Neuronal stem cell (in vitro differentiated cells): Measurements from ENCODE around the gene ARMH1.
A peak's percentile ranks its signal among the peaks of the same experiment; 100 is the strongest.

Experiments
- DNase-seq: peaks from one replicate; pipeline ENCODE4 v3.0.0-alpha.2; 2013; ENCODE audit warnings: low spot score
- H2AFZ ChIP-seq: one replicate; pipeline ENCODE4 v1.6.1; 2013; ENCODE audit warnings: mild to moderate bottlenecking, low read length, inconsistent platforms
- H2AK5ac ChIP-seq: 2 replicates; pipeline ENCODE4 v1.6.1; 2013; ENCODE audit warnings: low read depth, mild to moderate bottlenecking, inconsistent platforms, low read length, moderate library complexity, mixed read lengths
- H2BK120ac ChIP-seq: 2 replicates; pipeline ENCODE4 v1.6.1; 2013; ENCODE audit warnings: low read depth, mild to moderate bottlenecking, inconsistent platforms, low read length, moderate library complexity, mixed read lengths
- H2BK12ac ChIP-seq: one replicate; pipeline ENCODE4 v1.6.1; 2013; ENCODE audit warnings: low read length, inconsistent platforms
- H2BK15ac ChIP-seq: 2 replicates; pipeline ENCODE4 v1.6.1; 2013; ENCODE audit warnings: mild to moderate bottlenecking, low read length, inconsistent platforms, mixed read lengths
- H2BK5ac ChIP-seq: one replicate; pipeline ENCODE4 v1.6.1; 2013; ENCODE audit warnings: inconsistent platforms, mild to moderate bottlenecking, low read length, moderate library complexity
- H3K14ac ChIP-seq: one replicate; pipeline ENCODE4 v1.6.1; 2013; ENCODE audit warnings: low read length, inconsistent platforms
- H3K18ac ChIP-seq: 2 replicates; pipeline ENCODE4 v1.6.1; 2013; ENCODE audit warnings: low read length, inconsistent platforms
- H3K23ac ChIP-seq: 2 replicates; pipeline ENCODE4 v1.6.1; 2013; ENCODE audit warnings: low read depth, mild to moderate bottlenecking, mixed read lengths, low read length, inconsistent platforms; ENCODE audit not compliant: poor library complexity
- H3K27ac ChIP-seq: replicated peaks from 3 replicates; pipeline ENCODE4 v1.5.1; 2013; ENCODE audit warnings: low read length, inconsistent platforms
- H3K27me3 ChIP-seq, 3 experiments: 2 replicates each; pipeline ENCODE4 v1.6.1; 2013; ENCODE audit warnings: low read length in 3 of 3, mild to moderate bottlenecking in 2 of 3, inconsistent platforms in 1 of 3, low read depth in 1 of 3, mixed read lengths in 1 of 3, moderate library complexity in 1 of 3; ENCODE audit not compliant: control insufficient read depth in 3 of 3, insufficient read depth in 3 of 3
- H3K36me3 ChIP-seq, 2 donors: replicated peaks in 1 of 2; 2 replicates each; pipeline ENCODE4 v1.6.1; 2013; ENCODE audit warnings: low read length in 2 of 2; ENCODE audit not compliant: control insufficient read depth in 2 of 2, insufficient read depth in 2 of 2
- H3K4ac ChIP-seq: 2 replicates; pipeline ENCODE4 v1.6.1; 2013; ENCODE audit warnings: inconsistent platforms, mild to moderate bottlenecking, low read length, moderate library complexity
- H3K4me1 ChIP-seq, 2 donors: 1 replicate in 1 of 2; 2 replicates in 1 of 2; pipeline ENCODE4 v1.6.1; 2013; ENCODE audit warnings: low read length in 2 of 2, low read depth in 1 of 2; ENCODE audit not compliant: control insufficient read depth in 2 of 2, insufficient read depth in 1 of 2
- H3K4me2 ChIP-seq: one replicate; pipeline ENCODE4 v1.6.1; 2013; ENCODE audit warnings: mild to moderate bottlenecking, low read length, inconsistent platforms; ENCODE audit not compliant: insufficient read depth, poor library complexity, severe bottlenecking
- H3K4me3 ChIP-seq, 2 donors: 2 replicates each; pipeline ENCODE4 v1.5.1; 2013; ENCODE audit warnings: low read length in 2 of 2, mild to moderate bottlenecking in 2 of 2, inconsistent platforms in 1 of 2, moderate library complexity in 1 of 2
- H3K79me1 ChIP-seq: one replicate; pipeline ENCODE4 v1.6.1; 2013; ENCODE audit warnings: low read depth, mild to moderate bottlenecking, inconsistent platforms, low read length, moderate library complexity
- H3K9ac ChIP-seq: one replicate; pipeline ENCODE4 v1.6.1; 2013; ENCODE audit warnings: mild to moderate bottlenecking, low read depth, low read length, inconsistent platforms; ENCODE audit not compliant: poor library complexity
- H3K9me3 ChIP-seq, 2 donors: replicated peaks in 1 of 2; 2 replicates each; pipeline versions ENCODE3 to v1.6.1; 2013; ENCODE audit warnings: low read length in 2 of 2, mild to moderate bottlenecking in 2 of 2, inconsistent platforms in 1 of 2, low read depth in 1 of 2, mixed read lengths in 1 of 2, moderate library complexity in 1 of 2; ENCODE audit not compliant: control insufficient read depth in 2 of 2, insufficient read depth in 1 of 2
- H4K8ac ChIP-seq: one replicate; pipeline ENCODE4 v1.6.1; 2013; ENCODE audit warnings: low read depth, mild to moderate bottlenecking, inconsistent platforms, low read length, moderate library complexity
- H4K91ac ChIP-seq: one replicate; pipeline ENCODE4 v1.6.1; 2013; ENCODE audit warnings: low read length, low read depth, mild to moderate bottlenecking, inconsistent platforms; ENCODE audit not compliant: poor library complexity
- whole genome bisulfite sequencing, 2 donors: extraction: QIAGEN DNeasy Blood & Tissue Kit; methylation state at CpG; one replicate each; pipeline ENCODE4 v1.1.7; 2013; ENCODE audit warnings: missing lambda C conversion rate in 2 of 2, mixed read lengths in 1 of 2; ENCODE audit not compliant: insufficient read length in 2 of 2, insufficient replicate concordance in 1 of 2; ENCODE audit errors: extremely low coverage in 2 of 2; 5-methylcytosine and 5-hydroxymethylcytosine counted together

ARMH1 gene

DNA sequence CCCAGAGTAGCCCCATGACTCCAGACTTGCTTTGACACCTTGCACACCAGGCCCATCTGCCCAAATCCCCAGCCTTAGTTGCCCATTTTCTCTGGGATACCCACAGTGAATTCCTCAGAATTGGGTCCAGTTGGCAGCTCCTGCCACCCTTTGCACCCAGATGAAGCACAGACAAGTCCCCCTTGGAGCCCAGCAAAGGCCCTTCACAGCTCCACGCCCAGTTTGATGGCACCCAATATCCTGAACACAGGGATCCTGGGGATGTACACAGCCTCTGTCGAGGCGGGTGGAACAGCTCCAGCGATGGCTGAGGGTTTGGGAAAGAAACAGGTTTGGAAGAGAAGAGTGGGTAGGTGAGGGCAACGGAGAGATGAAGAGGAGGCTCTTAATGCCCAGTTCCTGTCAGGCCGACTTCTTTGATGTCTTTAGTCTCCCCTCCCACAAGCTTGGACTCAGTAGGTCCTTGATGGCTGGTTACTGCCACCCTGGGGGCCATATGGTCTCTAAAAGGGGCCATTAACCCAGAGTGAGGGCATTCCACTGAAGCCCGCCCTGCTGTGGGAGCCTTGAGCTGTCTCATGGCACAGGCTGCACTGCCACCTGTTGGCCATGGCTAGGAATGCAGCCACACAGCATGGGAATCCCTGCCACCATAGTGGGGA, 21.9 kb upstream of the ARMH1 start:
- Histone ChIP-seq H3K27ac (no peak overlapping the region), H2AK5ac (no peak overlapping the region), H2BK120ac (no peak overlapping the region), H4K91ac (no peak overlapping the region), H3K9ac (no peak overlapping the region), H3K9me3 (no peaks in the 10 kb centered on the region), H3K4ac (no peak overlapping the region), H3K4me1 (peaks cover 0 to 15% of the 10 kb centered on the region in 2 donors), H2BK5ac (no peak overlapping the region), H2BK15ac (no peak overlapping the region), H3K27me3 (no peaks in the 10 kb centered on the region), H2BK12ac (no peak overlapping the region), H3K79me1 (no peaks in the 10 kb centered on the region), H3K14ac (no peak overlapping the region), H3K23ac (no peak overlapping the region), H3K4me2 (no peak overlapping the region), H4K8ac (no peak overlapping the region), H3K4me3 (no peak overlapping the region), H2AFZ (no peak overlapping the region), H3K18ac (no peak overlapping the region), H3K36me3 (peaks cover 26 to 72% of the 10 kb centered on the region in 2 donors)
- peak; percentile 77 for DNase-seq
- WGBS, 2 donors: no CpG with 5 or more reads among the region's 7 CpGs

DNA sequence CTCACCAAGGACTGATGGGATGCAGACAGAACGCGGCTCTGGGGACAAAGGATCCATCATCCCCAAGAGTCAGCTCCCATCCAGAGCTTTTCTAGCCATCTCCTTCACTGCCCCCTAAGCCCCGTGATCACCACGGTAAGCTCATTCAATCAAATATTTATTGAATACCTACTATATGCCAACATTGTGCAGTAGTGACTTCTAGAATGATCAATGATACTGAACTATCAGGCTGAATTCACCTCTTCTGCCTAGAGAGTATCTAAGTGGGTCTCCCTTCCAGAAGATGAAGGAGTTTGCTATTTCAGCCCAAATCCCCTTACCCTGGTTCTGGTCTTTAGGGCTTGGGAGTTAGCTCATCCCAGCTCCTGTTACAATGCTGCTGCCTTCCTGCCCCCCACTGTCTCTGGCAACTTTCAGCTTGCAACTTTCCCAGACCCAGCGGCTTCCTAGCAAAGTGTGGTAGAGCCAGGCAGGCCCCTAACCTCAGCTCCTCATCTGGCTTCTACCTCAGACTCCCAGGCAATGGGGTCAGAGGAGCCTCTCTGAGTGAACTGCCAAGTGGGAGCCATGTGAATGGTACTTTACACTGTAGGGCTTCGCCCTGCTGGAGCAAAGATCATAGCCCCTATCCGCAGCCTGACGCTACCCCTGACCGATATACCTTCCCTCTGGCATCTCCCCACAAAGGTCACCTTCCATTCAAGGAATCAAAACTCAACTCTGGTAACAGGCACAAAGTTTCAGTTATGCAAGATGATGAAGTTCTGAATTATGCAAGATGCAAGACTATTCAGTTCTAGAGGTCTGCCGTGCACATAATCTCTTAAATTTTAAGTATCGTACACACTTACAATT, 21.2 kb upstream of the ARMH1 start:
- Histone ChIP-seq H3K36me3 (peaks cover 22 to 65% of the 10 kb centered on the region in 2 donors), H3K9me3 (no peaks in the 10 kb centered on the region)
- no CpG with 5 or more reads among the region's 11 CpGs for WGBS, 2 donors

DNA sequence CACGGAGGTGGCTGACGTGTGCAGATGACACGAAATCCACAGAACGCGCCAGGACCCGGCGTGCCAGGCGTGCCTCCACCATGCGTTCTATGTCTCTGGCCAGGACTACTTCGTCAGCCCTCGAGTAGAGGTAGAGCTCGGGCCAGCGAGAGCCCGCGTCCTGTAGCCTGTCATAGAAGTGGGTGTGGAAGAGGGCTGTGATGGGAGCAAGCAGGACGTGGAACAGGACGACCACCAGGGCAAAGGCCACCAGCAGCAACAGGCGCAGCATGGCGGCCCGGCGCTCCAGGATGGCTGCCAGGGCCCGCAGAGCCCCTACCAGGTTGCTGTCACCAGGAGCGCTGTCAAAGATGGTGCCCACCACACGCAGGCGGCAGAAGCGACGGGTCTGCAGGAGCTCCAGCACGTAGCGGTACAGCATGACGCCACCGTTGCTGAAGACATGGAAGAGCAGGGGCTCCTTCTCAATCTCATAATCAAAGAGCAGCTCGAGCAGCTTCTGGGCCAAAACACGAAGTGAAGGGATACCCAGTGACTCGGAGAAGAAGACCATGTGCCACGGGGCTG, 19.8 kb upstream of the ARMH1 start:
- no peak overlapping the region for H3K18ac ChIP-seq
- peaks cover 12 to 51% of the 10 kb centered on the region in 2 donors for H3K36me3 ChIP-seq
- no peak overlapping the region for H2AK5ac ChIP-seq
- H2AFZ ChIP-seq: no peak overlapping the region
- H3K9ac ChIP-seq: no peak overlapping the region
- no peak overlapping the region for H3K14ac ChIP-seq
- no peak overlapping the region for H4K91ac ChIP-seq
- H3K4me2 ChIP-seq: no peak overlapping the region
- no peak for DNase-seq
- H2BK120ac ChIP-seq: no peak overlapping the region
- H3K4me3 ChIP-seq: no peak overlapping the region
- H2BK5ac ChIP-seq: no peak overlapping the region
- WGBS, 2 donors: no CpG with 5 or more reads among the region's 35 CpGs
- no peak overlapping the region for H3K4ac ChIP-seq
- no peaks in the 10 kb centered on the region for H3K9me3 ChIP-seq
- no peaks in the 10 kb centered on the region for H3K27me3 ChIP-seq
- H3K27ac ChIP-seq: no peak overlapping the region
- no peaks in the 10 kb centered on the region for H3K79me1 ChIP-seq
- H2BK12ac ChIP-seq: no peak overlapping the region
- H4K8ac ChIP-seq: no peak overlapping the region
- H3K23ac ChIP-seq: peak overlapping the region; percentile 35
- H3K4me1 ChIP-seq: peaks cover 0 to 11% of the 10 kb centered on the region in 2 donors
- no peak overlapping the region for H2BK15ac ChIP-seq

More for the DNA sequence above, 21.2 kb upstream of the ARMH1 start:
- H2BK15ac ChIP-seq: no peak overlapping the region
- H3K79me1 ChIP-seq: no peaks in the 10 kb centered on the region
- no peak overlapping the region for H3K4me3 ChIP-seq
- no peak overlapping the region for H4K91ac ChIP-seq
- H2BK5ac ChIP-seq: no peak overlapping the region
- H3K4ac ChIP-seq: no peak overlapping the region
- no peak overlapping the region for H3K18ac ChIP-seq
- no peak overlapping the region for H3K4me2 ChIP-seq
- no peak overlapping the region for H4K8ac ChIP-seq
- DNase-seq: no peak
- no peak overlapping the region for H2BK12ac ChIP-seq
- H3K9ac ChIP-seq: no peak overlapping the region
- H3K4me1 ChIP-seq: peaks cover 0 to 15% of the 10 kb centered on the region in 2 donors
- H2AFZ ChIP-seq: no peak overlapping the region
- H2BK120ac ChIP-seq: no peak overlapping the region
- H3K27ac ChIP-seq: no peak overlapping the region
- no peak overlapping the region for H3K23ac ChIP-seq
- no peak overlapping the region for H2AK5ac ChIP-seq
- H3K27me3 ChIP-seq: no peaks in the 10 kb centered on the region
- no peak overlapping the region for H3K14ac ChIP-seq

DNA sequence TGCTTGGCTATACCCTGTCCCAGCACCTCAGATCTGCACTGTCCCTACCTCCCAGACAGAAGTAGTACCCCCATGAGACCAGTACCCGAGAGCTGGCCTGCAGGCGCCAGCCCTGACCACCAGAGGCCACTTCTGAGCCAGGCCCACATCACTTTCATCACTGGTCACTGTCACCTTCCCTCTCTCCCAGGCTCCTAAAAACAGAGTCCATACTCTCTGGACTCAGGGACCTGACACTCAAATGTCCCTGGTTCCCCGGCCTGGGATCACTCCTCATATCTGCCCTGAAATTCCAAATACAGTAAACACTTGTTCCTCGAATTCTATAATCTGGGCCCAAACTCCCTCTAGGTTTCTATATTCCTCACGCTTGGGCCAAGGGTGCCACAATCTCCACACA, 18.9 kb upstream of the ARMH1 start:
- Histone ChIP-seq H3K36me3 (peaks cover 8 to 42% of the 10 kb centered on the region in 2 donors), H3K4me1 (peaks cover 0 to 4% of the 10 kb centered on the region in 2 donors), H3K14ac (no peak overlapping the region), H3K79me1 (no peaks in the 10 kb centered on the region), H2BK15ac (no peak overlapping the region), H2BK120ac (no peak overlapping the region), H2AK5ac (no peak overlapping the region), H2BK5ac (no peak overlapping the region), H3K4me2 (no peak overlapping the region), H3K27me3 (no peaks in the 10 kb centered on the region), H2AFZ (no peak overlapping the region), H3K9ac (no peak overlapping the region), H3K18ac (no peak overlapping the region), H4K91ac (no peak overlapping the region), H3K4ac (no peak overlapping the region), H2BK12ac (no peak overlapping the region), H4K8ac (no peak overlapping the region), H3K27ac (no peak overlapping the region), H3K4me3 (no peak overlapping the region), H3K23ac (no peak overlapping the region), H3K9me3 (no peaks in the 10 kb centered on the region)
- no peak for DNase-seq
- WGBS, 2 donors: no CpG with 5 or more reads among the region's 5 CpGs
